Measurements from ENCODE around the gene KLK11.

The KLK11 gene

DNA sequence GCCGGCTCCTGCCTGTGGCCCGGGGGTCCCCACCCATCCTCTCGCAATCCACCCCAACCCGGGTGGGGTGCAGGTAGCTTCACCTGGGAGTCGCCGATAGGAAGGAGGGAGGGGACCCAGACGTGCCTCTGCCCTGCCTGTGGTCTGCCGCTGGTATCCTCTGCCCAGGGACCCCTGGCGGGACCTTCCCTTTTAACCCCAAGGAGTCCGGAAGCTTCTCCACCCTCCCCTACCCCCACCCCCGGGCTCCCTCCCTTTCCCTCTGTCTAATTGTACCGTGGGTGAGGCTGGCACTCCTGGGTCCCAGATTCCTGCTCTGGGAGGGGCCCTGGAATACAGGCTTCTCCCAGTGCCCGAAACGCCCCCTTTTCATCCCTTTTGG is 6.9 kb downstream of the KLK11 start, which contains the start of gene KLK10:
Gene KLK10, minus strand, starts transcription at position 166 of the 382 bp plus-strand sequence. CDS start 579 bp downstream, outside the sequence.
- Mint-ChIP-seq H3K9me3 (no peaks in the 10 kb centered on the region), H3K4me3 (peak within 1 kb of the TSS; percentile 64), H3K27ac (no peak within 1 kb of the TSS), H3K4me1 (peaks cover 30% of the 10 kb centered on the region), H3K36me3 (peaks cover 17% of the 10 kb centered on the region)
- DNase-seq (ENCODE audit: low spot score in 2 of 2): no peak
- ATAC-seq: no peak

DNA sequence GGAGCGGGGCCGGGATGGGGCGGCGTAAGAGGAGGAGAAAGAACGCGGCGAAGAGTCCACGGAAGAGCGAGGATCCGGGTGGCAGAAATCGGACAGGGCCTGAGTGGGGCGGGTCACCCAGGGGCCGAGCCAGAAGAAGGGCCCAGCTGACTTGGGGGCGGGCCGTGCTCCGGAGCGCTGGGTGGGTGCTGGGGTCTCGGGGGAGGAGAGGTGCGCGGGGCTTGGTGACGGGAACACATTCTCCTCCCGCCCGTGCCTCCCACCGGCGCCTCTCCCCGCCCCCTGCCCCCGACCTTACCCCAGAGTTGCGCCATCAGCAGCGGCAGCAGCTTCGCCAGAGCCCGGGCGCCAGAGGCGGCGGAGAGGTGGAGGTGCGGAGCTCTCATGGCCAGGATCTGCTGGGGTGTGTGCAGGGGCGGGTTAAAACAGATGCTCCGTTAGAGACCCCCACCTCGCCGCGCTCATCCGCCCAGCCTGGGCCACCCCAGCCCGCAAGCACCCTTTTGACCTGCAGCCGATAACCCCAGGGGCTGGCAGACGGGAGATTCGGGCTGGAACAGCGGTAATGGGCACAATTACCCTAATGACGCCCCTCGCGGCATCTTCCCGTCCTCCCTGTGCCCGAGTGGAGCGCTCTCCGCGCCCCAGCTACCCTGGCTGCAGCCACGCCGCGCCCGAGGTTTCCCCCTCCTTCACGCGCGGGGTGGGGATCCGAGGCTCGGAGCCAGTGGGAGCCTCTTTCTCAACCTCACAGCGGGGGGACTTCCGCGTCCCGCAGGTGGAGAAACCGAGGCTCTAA is 7.5 kb downstream of the KLK11 start:
- DNase-seq (ENCODE audit: low spot score in 2 of 2): no peak
- H3K4me3 Mint-ChIP-seq: peak overlapping the region; percentile 64
- ATAC-seq: no peak

DNA sequence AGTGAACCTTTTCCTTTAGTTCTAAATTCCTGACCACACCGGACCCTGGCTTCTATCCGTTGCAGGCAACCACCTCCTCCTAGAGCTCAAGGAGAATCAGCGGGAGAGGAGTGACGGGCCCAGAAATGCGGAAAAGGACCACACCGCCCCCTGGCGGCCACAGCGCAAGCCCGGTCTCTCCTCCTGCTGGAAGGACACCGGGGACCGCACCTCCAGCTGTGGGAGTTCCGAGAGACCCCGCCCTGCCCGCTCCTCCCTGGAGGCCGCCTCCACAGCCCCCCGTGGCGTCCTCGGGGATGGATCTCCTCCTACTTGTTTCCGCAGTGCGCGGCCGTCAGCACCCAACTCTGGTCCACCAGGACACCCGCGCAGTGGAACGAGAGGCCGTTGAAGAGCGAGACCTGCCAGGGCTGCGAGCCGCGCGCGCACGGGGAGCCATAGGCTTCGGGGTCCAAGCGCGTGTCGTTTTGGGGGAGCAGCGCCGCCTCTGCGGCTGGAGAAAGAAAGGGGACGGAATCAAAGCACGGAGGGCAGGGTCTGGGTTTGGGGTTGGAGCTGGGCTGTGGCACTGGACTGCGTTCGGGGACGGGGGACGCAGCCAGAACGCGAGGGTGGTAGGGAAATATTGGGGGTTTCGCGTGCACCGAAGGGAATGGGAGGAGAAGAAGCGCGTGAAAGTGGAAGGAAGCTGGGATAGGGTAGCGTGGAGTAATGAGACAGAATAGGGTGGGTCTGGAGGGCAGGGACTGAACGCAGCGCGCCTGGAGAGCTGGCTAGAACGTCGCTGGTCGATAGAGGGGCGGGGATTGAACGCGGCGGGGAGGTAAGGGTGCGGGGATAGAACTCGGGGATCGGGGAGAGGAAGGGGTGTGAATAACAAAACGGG is 9.4 kb downstream of the KLK11 start:
- ATAC-seq: no peak
- Mint-ChIP-seq H3K4me1 (peaks cover 30% of the 10 kb centered on the region), H3K4me3 (peak overlapping the region; percentile 64)

More for the DNA sequence above, 7.5 kb downstream of the KLK11 start:
- Mint-ChIP-seq H3K4me1 (peaks cover 30% of the 10 kb centered on the region), H3K36me3 (peaks cover 17% of the 10 kb centered on the region), H3K27ac (no peak overlapping the region), H3K9me3 (no peaks in the 10 kb centered on the region)

DNA sequence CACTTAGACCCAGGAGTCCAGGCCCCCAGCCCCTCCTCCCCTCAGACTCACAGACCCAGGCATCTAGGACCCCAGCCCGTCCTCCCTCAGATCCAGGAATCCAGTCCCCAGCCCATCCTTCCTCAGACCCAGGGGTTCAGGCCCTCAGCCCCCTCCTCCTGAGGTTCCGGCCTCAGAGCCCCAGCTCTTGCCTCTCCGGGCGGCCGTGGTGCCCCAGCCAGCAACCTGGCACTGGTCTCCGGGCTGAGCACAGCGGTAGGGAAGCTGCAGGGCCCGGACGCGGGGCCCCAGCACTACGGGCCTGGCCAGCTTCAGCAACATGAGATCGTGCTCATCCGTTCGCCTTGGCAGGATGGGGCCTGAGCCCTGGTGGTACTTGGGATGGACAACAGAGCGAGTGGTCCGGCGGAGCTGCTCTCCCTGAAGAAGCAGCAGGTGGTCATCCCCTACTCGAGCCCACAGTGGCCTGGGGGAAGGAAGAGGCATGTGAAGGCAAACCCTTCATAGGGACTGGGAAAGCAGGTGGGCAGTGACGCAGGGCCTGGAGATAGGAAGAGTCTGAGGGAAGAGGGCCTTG is 10.6 kb downstream of the KLK11 start:
- Mint-ChIP-seq H3K4me1 (peaks cover 30% of the 10 kb centered on the region), H3K4me3 (no peak overlapping the region), H3K9me3 (no peaks in the 10 kb centered on the region), H3K36me3 (peaks cover 17% of the 10 kb centered on the region), H3K27ac (no peak overlapping the region)
- no peak for DNase-seq (ENCODE audit: low spot score in 2 of 2)
- ATAC-seq: no peak

More for the DNA sequence above, 9.4 kb downstream of the KLK11 start:
- peaks cover 17% of the 10 kb centered on the region for H3K36me3 Mint-ChIP-seq
- no peaks in the 10 kb centered on the region for H3K9me3 Mint-ChIP-seq
- peak in 1 of 2 donors; percentile 71 for DNase-seq (ENCODE audit: low spot score in 2 of 2)
- H3K27ac Mint-ChIP-seq: no peak overlapping the region

DNA sequence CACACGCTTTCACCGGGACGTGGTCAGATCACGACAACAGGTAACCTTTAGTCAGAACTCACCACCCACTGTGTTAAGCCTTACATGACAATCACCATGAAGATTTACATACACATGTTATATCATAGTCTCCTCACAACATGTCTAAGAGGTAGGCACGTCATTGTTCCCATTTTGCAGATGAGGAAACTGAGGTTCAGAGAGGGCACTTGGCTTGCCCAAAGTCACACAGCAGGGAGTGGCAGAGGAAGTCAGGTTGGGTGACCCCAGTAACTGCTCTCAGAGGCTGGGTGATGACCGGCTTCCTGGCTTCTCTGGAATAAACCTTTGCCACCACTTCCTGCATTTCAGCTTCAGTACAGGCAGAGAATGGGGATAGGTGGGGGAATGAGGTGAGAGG is 12.2 kb downstream of the KLK11 start:
- Mint-ChIP-seq H3K27ac (no peak overlapping the region), H3K4me1 (peaks cover 21% of the 10 kb centered on the region), H3K9me3 (no peaks in the 10 kb centered on the region), H3K36me3 (peaks cover 11% of the 10 kb centered on the region), H3K4me3 (no peak overlapping the region)
- ATAC-seq (no peak), DNase-seq (ENCODE audit: low spot score in 2 of 2) (no peak)

DNA sequence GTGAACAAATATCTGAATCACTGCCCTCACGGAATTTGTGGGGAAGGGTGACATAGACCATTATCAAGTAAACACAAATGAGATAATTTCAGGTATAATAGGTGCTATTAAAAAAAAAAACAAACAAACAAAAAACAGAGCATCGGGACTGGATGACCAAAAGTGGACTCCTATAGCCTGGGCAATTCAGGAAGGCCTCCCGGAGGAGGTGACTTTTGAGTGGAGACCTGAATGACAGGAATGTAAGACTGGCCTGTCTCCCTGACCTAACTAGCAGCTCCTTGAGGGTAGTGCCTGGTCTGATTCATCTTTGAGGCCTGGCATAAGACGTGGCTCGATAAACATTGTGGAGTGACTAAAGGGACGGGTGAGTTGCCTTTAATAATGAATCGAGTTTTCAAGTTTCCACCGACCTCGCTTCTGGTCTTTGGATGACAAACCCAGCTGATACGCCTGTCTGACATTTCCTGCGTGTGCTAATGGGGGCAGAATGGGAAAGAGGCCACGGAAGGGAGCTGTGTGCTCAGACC is 13.7 kb downstream of the KLK11 start:
- Mint-ChIP-seq H3K36me3 (peaks cover 11% of the 10 kb centered on the region), H3K4me3 (no peak overlapping the region), H3K4me1 (peaks cover 10% of the 10 kb centered on the region), H3K9me3 (no peaks in the 10 kb centered on the region), H3K27ac (no peak overlapping the region)
- no peak for ATAC-seq
- no peak for DNase-seq (ENCODE audit: low spot score in 2 of 2)

DNA sequence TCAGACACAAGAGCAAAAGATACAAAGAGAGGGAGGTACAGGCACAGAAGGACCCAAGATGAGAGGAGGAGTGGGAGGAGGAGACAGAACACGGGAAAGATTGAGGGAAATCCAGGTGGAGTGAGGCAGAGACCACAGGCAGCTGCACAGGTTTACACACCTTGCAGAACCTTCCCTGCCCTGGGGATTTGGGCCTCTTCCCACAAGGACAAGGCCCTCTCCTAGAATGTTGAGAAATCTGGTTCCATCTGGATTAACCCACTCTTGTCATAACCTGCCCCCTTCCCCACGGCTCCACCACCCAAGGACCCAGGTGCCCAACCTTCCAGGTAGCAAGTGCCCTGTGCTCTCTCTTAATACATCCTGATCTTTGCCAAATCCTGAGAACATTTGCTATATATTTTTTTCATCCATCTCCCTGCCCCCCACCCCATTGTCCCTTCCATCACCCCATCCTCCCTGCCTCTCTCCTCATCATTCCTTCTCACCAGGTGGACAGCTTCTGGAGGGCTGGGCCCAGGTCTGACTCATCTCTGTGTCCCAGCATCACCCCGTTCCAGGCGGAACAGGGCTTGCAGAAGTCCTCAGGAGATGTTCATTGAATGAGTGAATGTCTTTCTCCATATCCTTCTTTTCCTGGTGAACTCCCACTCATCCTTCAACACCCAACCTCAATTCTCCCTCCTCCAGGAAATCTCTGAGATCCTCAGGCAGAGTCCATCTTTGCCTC is 16.2 kb downstream of the KLK11 start:
- DNase-seq (ENCODE audit: low spot score in 2 of 2) (no peak), ATAC-seq (no peak)
- Mint-ChIP-seq H3K4me1 (no peaks in the 10 kb centered on the region), H3K27ac (no peak overlapping the region), H3K36me3 (peaks cover 4% of the 10 kb centered on the region), H3K9me3 (no peaks in the 10 kb centered on the region), H3K4me3 (no peak overlapping the region)

DNA sequence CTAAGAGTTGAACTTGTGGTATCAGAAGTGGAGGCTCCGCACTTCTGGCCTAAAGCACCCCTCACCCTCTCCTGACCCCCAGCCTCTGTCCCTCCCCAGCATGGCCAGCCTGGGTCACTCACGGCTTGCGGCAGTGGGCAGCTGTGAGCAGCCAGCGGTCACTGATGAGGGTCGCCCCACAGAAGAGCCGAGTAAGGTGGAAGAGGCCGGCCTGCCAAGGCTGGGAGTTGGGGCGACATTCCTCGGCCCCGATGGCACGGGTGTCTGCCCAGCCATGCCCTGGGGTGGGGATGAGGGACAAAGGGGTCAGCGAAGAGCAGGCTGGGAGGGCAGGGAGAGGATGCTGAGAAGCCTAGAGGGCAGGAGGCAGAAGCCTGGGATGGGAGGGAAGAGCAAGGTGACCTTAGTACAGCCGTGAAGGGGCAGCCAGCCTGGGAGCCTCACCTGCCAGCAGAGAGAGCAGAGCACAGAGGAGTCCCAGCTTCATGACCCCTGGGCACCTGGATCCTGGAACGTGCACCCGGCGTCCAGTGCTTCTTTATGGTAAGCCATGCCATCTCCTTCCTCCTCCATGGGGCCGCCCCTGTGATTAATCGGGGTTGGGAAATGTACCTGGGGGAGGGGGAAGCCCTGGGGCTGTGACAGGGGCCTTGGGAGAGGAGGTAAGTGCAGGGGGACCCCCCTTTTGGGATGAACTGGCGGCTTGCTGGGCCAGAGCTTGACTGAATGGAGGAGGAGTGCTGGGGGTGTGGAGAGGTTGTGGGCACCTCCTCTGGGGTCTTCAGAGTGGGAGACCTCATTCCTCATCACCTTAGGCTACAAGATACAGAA is 17.1 kb downstream of the KLK11 start:
- H3K9me3 Mint-ChIP-seq: no peaks in the 10 kb centered on the region
- ATAC-seq (peak; percentile 40), DNase-seq (ENCODE audit: low spot score in 2 of 2) (no peak)
- no peaks in the 10 kb centered on the region for H3K4me1 Mint-ChIP-seq
- H3K36me3 Mint-ChIP-seq: no peaks in the 10 kb centered on the region
- no peak overlapping the region for H3K4me3 Mint-ChIP-seq
- H3K27ac Mint-ChIP-seq: no peak overlapping the region

DNA sequence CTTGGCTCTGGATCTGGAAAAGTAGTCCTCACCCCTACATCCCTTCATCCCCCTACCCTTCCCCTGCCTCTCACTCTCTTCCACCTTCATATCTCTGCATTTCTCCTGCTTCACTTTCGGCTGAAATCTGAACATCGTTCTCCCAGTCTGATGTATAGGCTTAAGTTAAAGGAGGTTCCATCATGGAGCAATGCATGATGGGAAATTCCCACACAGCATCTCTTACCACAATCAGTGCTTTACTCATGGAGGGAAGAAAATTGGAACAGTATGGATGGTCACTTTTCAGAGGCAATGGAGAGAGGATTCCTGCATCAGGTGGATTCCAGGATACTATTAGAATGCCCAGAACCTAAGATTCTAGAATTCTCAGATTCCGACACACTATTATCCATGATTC is 18.9 kb downstream of the KLK11 start:
- DNase-seq (ENCODE audit: low spot score in 2 of 2) (no peak), ATAC-seq (no peak)
- Mint-ChIP-seq H3K4me1 (no peaks in the 10 kb centered on the region), H3K4me3 (no peak overlapping the region), H3K36me3 (no peaks in the 10 kb centered on the region), H3K9me3 (no peaks in the 10 kb centered on the region), H3K27ac (no peak overlapping the region)

DNA sequence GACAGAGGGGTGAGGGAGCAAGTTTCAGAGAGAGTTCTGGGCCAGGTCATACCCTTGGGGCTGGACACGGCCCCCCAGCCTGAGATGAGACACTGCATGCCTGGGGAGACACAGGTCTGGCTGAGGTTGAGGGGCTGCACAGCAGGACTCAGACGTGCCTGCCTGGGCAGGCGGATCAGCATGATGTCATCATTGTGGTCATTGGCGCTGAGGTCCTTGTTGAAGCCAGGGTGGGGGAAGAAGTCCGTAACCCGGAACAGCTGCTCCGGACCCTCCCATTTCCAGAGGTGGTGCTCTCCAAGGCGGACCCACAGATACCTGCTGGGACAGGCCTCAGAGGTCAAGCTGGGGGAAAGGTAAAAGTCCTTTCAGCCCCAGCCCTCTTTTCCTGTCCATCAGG is 20.0 kb downstream of the KLK11 start:
- no peaks in the 10 kb centered on the region for H3K36me3 Mint-ChIP-seq

DNA sequence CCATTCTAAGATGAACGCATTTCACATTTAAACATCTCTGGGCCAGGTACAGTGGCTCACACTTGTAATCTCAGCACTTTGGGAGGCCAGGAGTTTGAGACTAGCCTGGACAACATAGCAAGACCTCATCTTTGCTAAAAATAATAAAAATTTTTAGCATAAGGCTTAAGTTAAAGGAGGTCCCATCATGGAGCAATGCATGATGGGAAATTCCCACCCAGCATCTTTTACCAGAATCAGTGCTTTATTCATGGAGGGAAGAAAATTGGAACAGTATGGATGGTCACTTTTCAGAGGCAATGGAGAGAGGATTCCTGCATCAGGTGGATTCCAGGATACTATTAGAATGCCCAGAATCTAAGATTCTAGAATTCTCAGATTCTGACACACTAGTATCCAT is 21.2 kb downstream of the KLK11 start:
- Mint-ChIP-seq H3K9me3 (no peaks in the 10 kb centered on the region), H3K27ac (no peak overlapping the region), H3K36me3 (no peaks in the 10 kb centered on the region), H3K4me1 (no peaks in the 10 kb centered on the region), H3K4me3 (no peak overlapping the region)
- no peak for ATAC-seq
- no peak for DNase-seq (ENCODE audit: low spot score in 2 of 2)

More for the DNA sequence above, 20.0 kb downstream of the KLK11 start:
- no peak overlapping the region for H3K27ac Mint-ChIP-seq
- DNase-seq (ENCODE audit: low spot score in 2 of 2): no peak
- no peaks in the 10 kb centered on the region for H3K4me1 Mint-ChIP-seq
- ATAC-seq: no peak
- no peaks in the 10 kb centered on the region for H3K9me3 Mint-ChIP-seq
- no peak overlapping the region for H3K4me3 Mint-ChIP-seq

DNA sequence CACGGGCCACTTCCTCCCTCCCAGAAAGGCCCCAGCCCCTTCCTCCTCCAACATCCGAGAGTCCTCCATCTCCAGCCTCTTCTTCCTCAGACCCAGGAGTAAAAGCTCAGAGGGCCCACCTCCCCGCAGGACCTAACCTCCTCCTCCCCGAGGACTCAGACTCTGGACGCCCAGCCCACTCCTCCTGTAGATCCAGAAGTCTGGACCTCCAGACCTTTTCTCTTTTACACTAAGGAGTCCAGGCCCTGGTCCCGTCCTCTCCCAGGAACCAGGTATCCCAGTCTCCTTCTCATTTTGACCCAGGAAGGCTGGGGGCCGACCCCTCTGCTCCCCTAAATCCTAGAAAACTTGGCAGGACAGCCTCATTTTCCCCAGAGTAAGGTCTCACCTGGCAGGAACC is 23.1 kb downstream of the KLK11 start:
- Mint-ChIP-seq H3K4me3 (no peak overlapping the region), H3K27ac (peak overlapping the region; percentile 69), H3K4me1 (no peaks in the 10 kb centered on the region), H3K36me3 (no peaks in the 10 kb centered on the region), H3K9me3 (no peaks in the 10 kb centered on the region)
- no peak for ATAC-seq
- DNase-seq (ENCODE audit: low spot score in 2 of 2): no peak

DNA sequence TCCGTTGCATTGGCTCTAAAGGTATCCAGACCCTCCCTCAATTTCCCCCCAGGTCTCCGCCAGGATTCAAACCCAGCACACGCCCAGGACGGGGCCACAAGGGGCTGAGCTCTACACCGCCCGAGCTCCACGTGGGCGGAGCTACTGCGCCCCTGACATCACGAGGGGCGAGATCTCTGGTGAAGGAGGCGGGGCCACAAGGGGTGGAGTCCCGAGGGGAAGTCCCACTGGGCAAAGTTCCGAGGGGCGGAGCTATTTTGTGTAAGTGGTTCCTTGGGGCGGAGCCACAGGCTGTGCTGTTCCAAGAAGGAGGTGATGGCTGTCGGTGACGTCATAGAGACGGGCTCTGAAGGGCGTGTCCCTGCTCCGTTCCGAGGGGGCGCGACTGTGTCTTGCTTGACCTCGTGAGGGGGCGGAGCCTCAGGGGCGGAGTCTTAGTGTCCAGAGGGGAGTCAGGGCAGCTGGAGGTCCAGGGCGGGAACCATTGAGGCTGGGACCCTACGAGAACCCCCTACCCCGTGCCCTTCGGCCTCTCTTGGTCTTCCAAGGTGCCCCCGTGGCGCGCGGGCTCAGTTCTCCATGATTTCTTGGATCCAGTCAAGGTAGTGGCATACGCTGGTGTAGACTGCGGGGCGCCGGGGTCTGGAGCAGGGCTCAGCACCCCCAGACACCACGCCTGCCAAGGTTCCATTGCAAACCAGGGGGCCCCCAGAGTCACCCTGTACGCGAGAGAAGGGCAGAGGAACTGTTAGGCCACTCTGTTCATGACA is 23.7 kb downstream of the KLK11 start:
- Mint-ChIP-seq H3K4me1 (no peaks in the 10 kb centered on the region), H3K36me3 (no peaks in the 10 kb centered on the region), H3K9me3 (no peaks in the 10 kb centered on the region), H3K4me3 (no peak overlapping the region), H3K27ac (peak overlapping the region; percentile 69)
- ATAC-seq (no peak), DNase-seq (ENCODE audit: low spot score in 2 of 2) (no peak)

All from stimulated activated effector memory CD8-positive, alpha-beta T cell treated with anti-CD3 and anti-CD28 coated beads, Interleukin-12 subunit alpha, Interleukin-12 subunit beta, amount 100 ng/mL, for 72 hours (primary cell).